ENCODE results near the gene COL15A1.
"Not testable (repeated sequence)": the region's sequence is repeated elsewhere in the genome, so short reads cannot be mapped to it uniquely, and the experiment has no call there.

DNA sequence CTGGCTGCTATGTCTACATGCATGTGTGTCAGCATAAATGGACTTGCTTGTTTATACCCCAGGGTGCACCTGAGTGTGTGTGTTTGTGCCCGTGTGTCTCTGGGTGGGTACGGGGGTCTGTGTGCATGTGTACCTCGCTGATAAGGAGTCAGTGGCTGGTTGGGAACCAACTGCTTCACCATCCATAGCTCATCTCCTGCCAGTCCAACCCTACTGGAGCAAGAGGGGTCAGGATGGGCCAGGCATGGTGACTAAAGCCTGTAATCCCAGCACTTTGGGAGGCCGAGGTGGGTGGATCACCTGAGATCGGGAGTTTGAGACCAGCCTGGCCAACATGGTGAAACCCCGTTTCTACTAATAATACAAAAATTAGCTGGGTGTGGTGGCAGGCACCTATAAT, 32.0 kb upstream of the COL15A1 start:
- TF ChIP-seq, protein P1, sequence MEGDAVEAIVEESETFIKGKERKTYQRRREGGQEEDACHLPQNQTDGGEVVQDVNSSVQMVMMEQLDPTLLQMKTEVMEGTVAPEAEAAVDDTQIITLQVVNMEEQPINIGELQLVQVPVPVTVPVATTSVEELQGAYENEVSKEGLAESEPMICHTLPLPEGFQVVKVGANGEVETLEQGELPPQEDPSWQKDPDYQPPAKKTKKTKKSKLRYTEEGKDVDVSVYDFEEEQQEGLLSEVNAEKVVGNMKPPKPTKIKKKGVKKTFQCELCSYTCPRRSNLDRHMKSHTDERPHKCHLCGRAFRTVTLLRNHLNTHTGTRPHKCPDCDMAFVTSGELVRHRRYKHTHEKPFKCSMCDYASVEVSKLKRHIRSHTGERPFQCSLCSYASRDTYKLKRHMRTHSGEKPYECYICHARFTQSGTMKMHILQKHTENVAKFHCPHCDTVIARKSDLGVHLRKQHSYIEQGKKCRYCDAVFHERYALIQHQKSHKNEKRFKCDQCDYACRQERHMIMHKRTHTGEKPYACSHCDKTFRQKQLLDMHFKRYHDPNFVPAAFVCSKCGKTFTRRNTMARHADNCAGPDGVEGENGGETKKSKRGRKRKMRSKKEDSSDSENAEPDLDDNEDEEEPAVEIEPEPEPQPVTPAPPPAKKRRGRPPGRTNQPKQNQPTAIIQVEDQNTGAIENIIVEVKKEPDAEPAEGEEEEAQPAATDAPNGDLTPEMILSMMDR (IDR thresholded peaks at IDR 0.05): not testable (repeated sequence)
- TF ChIP-seq POLR2A (IDR thresholded peaks at IDR 0.05): not testable (repeated sequence)
